ENCODE measurements around the gene GOLGA6L25.
"Not testable (repeated sequence)": the region's sequence is repeated elsewhere in the genome, so short reads cannot be mapped to it uniquely, and the experiment has no call there.

DNA sequence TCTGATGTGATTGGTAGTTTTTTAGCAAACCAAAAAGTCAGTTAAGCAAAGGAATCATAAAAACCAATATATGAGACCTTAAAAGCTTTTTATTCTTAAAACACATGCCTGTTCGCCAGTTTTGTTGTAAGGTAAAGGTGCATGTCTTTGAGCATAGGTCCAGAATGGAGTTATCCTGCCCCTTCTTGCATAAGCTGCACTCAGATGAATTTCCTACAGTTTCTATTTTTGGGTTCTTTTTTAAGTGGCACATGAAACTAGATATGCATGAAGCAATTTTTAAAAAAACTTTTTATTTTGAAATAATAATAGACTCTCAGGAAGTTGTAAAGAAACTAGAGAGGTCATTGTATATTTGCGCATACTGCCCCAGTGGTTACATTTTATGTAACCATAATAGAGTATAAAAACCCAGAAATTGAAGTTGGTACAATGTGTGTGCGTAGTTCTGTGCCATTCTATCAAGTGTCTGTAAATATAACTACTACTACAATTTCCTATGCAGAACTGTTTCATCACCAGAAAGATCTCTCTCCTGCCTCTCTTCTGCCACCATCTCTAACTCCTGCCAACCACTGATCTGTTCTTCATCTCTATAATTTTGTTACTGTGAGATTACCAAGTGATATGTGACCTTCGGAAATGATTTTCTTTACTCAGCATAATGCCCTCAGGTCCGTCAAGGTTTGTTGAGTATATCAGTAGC is 40.2 kb downstream of the GOLGA6L25 start:
- not testable (repeated sequence) for TF ChIP-seq POLR2AphosphoS5, POLR2A (IDR thresholded peaks at IDR 0.05)
- TF ChIP-seq, protein P1, sequence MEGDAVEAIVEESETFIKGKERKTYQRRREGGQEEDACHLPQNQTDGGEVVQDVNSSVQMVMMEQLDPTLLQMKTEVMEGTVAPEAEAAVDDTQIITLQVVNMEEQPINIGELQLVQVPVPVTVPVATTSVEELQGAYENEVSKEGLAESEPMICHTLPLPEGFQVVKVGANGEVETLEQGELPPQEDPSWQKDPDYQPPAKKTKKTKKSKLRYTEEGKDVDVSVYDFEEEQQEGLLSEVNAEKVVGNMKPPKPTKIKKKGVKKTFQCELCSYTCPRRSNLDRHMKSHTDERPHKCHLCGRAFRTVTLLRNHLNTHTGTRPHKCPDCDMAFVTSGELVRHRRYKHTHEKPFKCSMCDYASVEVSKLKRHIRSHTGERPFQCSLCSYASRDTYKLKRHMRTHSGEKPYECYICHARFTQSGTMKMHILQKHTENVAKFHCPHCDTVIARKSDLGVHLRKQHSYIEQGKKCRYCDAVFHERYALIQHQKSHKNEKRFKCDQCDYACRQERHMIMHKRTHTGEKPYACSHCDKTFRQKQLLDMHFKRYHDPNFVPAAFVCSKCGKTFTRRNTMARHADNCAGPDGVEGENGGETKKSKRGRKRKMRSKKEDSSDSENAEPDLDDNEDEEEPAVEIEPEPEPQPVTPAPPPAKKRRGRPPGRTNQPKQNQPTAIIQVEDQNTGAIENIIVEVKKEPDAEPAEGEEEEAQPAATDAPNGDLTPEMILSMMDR (IDR thresholded peaks at IDR 0.05), result not testable (repeated sequence)
